Epithelial cell of prostate (primary cell): ENCODE results near the gene TRAPPC3.
"Not testable (repeated sequence)": the region's sequence is repeated elsewhere in the genome, so short reads cannot be mapped to it uniquely, and the experiment has no call there.

Source experiments
- DNase-seq: peaks from one replicate; pipeline ENCODE4 v3.0.0-alpha.2; 2011; ENCODE audit warnings: low read depth, low spot score
- H3K27ac ChIP-seq: fragments of 450-650 bp; 2 replicates; pipeline ENCODE4 v1.5.1; 2017; ENCODE audit warnings: mild to moderate bottlenecking

The TRAPPC3 gene

GRCh38 chr1:36149237-36149972 lies at the start of gene TRAPPC3:
TSS of gene TRAPPC3 (minus strand) at chr1:36149486. CDS start at chr1:36149378, 108 bp downstream.
- DNase-seq: peak; percentile 98

GRCh38 chr1:36198641-36199040 lies 49.4 kb upstream of the TRAPPC3 start:
- DNase-seq: no peak
- no peak overlapping the region for H3K27ac ChIP-seq

More at GRCh38 chr1:36149237-36149972, at the start of gene TRAPPC3:
- H3K27ac ChIP-seq: peak within 1 kb of the TSS; percentile 100

GRCh38 chr1:36196805-36197204 lies 47.5 kb upstream of the TRAPPC3 start:
- not testable (repeated sequence) for DNase-seq, H3K27ac ChIP-seq

DNA sequence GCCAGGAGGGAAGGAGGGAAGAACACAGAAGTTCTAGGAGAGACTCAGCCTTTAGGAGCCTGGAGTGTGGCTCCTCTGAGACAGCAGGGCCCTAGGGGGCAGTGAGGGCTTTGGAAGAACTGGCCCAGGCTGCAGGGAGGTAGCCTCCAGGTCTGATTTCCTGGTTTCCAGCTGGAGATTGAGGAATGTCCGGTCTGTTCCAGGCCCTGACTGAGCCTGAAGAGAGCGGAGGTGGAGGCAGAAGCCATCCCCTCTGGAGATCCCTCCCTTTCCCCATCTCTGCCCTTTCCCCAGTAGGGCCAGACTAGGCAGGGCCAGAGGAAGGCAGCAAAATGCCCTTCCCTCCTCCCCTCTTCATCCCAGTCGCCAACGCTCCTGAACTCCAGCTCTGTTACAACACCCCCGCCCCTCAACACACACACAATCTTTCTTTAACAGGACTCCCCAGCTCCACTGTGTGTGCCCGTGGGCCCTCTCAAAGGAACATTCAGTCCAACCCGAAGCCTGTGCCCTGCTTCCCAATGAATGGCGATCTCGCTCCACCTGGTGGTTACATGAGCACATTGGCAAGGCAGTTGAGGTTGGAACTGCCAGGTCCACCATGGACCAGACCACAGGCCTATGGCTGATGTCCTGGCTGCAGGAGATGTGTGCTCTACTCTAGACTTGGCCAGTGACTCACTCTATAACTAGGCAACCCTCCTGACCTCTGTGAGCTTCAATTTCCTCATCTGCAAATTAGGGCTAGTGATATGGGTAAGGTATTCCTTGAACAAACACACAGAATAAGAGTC lies 38.7 kb upstream of the TRAPPC3 start:
- peak; percentile 37 for DNase-seq
- H3K27ac ChIP-seq: peak overlapping the region; percentile 74

- no peak for DNase-seq
- peak overlapping the region; percentile 13 for H3K27ac ChIP-seq
Measured at GRCh38 chr1:36183309-36183856, 34.1 kb upstream of the TRAPPC3 start.

DNA sequence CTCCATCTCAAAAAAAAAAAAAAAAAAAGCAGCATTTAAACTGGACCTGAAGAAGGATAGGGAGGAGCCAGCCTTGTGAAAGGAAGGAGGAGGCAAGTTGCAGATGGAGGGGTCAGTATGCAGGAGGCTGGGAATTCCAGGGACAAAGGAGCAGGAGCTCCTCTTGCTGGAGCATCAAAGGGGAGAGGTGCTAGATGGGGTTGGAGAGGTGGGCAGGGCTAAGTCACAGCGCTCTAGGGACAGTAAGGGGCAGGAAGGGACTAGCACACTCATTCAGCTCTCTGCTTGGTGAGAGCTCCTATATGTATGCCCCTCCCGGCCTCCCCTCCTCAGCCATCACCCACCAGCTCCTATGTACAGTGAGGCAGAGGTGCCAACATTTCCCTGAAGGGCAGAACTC lies 33.4 kb upstream of the TRAPPC3 start:
- peak overlapping the region; percentile 13 for H3K27ac ChIP-seq
- DNase-seq: no peak

DNA sequence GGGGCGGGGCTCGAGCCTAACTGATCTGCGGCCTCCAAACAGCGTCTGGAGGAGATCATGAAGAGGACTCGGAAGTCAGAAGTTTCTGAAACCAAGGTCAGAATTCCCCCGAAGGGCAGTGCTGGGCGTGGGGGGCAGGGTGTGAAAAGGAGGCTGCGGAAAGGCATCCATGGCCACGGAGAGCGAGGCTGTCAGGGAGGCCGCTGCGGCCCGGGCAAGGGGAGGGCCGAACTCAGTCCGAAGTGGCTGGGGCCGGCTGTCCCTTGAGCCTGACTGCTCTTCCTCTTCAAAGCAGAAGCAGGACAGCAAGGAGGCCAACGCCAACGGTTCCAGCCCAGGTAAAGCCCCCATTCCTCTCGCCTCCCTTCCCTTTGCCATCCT lies 29.9 kb upstream of the TRAPPC3 start:
- H3K27ac ChIP-seq: no peak overlapping the region
- no peak for DNase-seq

- no peak for DNase-seq
- no peak overlapping the region for H3K27ac ChIP-seq
Measured at GRCh38 chr1:36178471-36179219, 29.4 kb upstream of the TRAPPC3 start.

DNA sequence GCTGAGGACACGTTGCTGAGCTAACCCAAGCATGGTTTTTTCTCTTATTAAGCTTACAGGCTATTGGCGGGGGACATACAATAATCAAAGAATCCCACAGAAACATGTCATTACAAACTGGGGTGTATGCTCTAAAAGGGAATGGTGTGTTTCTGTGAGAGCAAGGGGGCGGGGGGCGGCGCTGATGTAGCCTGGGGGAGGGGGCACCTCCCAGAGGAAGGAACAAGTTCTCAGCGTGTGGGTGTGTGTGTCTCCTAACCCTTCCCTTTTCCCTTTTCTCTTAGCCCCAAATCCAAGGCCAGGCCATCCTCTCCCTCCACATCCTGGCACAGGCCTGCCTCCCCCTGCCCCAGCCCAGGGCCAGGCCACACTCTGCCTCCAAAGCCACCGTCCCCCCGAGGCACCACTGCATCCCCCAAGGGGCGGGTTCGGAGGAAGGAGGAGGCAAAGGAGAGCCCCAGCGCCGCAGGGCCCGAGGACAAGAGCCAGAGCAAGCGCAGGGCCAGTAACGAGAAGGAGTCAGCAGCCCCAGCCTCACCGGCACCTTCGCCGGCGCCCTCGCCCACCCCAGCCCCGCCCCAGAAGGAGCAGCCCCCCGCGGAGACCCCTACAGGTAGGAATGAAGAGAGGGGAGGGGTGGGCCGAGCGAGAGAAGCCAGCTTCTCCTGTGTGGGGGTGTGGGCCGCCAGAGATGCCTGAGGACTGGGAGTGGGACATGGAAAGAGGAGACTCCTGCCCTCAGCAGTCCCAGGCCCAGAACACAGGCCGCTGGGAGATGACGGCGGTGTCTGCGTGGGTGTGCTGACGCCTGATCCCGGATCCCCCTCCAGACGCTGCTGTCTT lies 28.5 kb upstream of the TRAPPC3 start:
- DNase-seq: no peak
- peak overlapping the region; percentile 1 for H3K27ac ChIP-seq

DNA sequence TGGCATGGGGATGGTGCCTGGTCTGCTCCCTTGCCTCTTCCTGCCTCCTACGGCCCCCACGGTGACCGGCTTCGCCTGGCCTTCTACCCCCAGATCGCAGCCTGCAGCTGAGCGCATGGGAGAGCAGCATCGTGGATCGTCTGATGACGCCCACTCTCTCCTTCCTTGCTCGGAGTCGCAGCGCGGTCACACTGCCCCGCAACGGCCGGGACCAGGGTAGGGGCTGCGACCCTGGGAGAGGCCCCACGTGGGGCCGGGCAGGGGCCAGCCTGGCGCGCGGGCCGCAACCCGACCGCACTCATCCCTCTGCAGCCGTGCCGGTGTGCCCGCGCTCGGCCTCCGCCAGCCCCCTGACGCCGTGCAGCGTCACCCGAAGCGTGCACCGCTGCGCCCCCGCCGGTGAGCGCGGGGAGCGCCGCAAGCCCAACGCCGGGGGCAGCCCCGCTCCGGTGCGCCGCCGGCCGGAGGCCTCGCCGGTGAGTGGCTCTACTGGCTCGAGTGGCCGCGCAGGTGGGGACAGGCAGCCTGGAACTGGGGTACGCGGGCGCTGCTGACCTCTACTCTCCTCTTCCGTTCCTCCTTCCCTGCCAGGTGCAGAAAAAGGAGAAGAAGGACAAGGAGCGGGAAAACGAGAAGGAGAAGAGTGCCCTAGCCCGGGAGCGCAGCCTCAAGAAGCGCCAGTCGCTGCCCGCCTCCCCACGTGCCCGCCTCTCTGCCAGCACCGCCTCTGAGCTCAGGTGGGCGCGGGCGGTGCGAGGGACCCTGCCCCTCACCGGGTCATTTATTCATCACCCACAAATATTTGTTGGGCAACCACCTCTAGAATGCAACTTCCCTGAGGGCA lies 27.0 kb upstream of the TRAPPC3 start:
- DNase-seq: no peak
- H3K27ac ChIP-seq: no peak overlapping the region

DNA sequence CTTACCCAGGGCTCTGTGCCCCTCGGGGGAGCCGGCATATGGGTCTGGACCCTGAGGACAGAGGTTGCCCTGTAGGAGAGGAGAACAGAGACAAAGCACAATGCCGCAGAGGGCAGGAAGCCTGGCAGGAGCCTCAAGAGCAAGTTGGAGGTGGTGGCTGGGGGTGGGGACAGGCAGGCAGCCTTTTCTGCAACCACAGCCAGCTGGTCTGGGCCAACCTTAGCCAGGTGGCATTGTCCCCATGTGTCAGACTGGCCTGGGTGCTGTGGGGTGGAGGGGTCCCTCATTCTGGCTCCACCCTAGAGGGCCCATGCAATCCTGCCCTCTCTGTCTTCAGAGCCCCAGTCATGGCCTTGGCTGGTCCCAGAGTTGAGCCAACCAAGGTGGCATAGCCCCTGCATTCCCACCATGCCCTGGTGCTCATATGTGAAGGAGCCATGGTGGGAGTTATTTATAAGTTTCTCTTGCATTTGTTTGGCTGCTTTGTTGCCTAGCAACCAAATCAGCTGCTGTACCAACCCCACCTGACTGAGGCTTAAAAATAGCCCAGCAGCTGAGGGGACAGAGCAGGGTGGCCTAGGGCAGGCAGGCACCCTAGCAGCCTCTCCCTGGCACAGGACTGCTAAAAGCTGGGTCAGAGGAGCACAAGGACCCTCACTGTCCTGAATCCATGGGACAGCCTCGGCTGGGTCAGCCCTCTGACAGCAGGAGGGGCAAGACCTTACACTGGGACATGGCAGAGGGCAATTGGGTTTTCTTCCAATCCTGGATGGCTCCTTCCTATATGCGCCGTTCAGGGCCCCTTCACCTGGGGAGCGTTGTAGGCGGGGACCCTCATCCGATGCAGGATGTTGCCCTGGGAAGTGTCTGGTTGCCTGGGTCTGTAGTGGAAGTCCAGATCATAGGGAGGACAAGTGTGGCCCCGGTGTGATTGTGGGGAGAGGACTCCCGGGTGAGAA lies 26.1 kb upstream of the TRAPPC3 start:
- peak overlapping the region; percentile 98 for H3K27ac ChIP-seq
- DNase-seq: no peak

DNA sequence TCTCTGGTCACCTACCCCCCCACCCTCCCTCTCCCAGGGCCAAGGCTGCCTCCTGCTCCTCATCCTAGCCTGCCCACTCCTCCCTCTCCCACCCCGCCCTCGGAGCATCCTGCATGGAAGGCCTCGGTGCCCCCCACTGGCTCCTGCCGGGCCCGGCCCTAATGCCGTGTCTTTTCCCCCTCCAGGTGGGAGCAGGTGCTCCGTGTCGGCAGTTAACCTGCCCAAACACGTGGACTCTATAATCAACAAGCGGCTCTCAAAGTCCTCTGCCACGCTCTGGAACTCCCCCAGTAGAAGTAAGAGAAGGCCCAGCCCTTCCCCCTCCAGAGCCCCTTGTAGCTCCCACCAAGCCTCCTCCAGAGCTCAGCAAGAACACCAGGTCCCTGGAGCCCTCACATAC lies 25.4 kb upstream of the TRAPPC3 start:
- peak overlapping the region; percentile 98 for H3K27ac ChIP-seq
- no peak for DNase-seq

DNA sequence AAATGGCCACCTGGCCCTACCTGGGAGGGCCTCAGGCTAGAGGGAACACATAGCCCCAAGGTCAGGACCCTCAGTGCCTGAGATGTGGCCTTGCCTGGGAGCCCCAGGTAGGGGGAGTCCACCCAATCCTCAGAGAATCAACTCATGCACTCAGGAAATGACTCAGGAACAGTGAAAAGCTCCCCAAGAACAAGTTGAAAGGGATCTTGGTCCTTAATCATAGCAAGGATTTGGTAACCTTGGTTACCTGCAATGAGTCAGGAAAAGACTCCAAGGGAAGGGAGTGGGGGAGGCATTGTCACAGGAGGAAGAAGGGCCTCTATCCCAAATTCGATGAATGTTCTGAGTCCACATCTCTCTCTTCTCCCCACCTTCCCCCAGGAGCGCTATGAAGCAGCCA lies 23.7 kb upstream of the TRAPPC3 start:
- DNase-seq: peak; percentile 60
- H3K27ac ChIP-seq: peak overlapping the region; percentile 98

DNA sequence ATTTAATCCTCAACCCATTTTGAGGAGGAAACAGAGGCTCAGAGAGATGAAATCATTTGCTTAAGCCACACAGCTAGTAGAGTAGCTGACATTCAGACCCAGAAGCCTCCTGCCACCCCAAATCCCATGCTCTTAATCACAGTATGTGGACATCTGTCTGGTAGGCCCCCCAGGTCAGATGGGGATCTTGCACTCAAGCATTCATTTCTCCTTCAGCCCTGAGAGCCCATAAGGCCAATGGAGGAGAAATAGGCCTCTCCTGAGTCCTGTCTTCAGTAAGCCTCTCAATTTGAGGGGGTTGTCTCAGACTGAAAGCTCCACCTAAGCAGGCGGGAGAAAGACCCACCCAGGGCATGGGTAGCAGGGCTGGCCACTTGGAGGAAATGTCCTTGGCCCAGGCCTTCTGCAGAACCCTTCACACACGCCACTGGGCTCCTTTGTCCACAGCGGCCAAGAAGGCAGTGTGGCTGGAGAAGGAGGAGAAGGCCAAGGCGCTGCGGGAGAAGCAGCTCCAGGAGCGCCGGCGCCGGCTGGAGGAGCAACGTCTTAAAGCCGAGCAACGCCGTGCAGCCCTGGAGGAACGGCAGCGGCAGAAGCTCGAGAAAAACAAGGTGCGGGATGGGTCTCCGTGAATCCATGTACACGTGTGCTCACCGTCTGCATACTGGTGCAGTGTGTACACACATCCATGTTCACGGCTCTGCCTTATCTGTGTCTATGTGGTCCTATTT lies 22.9 kb upstream of the TRAPPC3 start:
- peak overlapping the region; percentile 98 for H3K27ac ChIP-seq
- no peak for DNase-seq

DNA sequence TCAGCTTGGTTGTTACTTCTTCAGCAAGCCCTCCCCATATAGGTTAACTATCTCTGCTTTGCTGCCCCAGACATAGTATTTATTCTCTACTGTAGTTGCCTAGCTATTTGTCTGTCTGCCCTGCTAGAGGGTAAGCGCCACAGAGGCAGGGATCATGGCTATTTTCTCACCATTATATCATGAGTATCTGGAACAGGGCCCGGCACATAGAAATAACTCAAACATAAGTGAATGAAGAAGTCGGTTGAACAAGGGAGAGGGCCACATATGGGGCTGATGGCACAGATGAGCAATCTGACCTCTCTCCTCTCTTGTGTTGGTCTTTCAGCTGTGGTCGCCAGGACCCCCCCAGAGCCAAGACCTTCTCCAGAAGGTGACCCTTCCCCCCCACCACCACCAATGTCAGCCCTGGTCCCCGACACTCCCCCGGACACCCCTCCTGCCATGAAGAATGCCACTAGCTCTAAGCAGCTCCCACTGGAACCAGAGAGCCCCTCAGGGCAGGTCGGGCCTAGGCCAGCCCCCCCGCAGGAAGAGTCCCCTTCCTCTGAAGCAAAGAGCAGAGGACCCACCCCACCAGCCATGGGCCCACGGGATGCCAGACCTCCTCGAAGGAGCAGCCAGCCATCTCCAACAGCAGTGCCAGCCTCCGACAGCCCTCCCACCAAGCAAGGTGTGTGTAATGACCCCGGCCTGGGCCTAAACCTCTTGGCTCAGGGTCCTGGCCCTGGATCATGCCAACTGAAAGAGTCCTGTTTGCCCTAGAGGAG lies 21.5 kb upstream of the TRAPPC3 start:
- peak overlapping the region; percentile 98 for H3K27ac ChIP-seq
- no peak for DNase-seq

DNA sequence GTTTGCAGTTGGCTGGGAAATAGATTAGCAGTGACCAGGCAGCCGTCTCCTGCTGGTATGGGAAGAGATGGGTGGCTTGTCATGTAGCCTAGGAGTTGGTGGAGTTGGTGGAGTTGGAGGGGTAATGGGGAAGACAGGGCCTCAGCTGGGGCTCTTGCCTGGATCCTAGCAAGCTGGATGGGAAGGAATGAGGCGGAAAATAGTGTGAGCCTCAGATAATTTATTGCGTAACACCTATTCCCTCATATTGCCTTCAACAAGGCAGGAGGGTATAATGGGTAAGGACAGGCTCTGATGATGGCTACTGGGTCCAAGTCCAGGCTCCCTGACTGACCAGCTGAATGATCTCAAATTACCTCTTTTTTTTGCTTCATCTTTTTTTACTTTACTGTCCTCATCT lies 19.2 kb upstream of the TRAPPC3 start:
- peak overlapping the region; percentile 98 for H3K27ac ChIP-seq

More for the DNA sequence above, 19.2 kb upstream of the TRAPPC3 start:
- DNase-seq: no peak
